Measurements from ENCODE around the gene KRT222.
A peak's percentile ranks its signal among the peaks of the same experiment; 100 is the strongest.

KRT222 gene

GRCh38 chr17:40623419-40624210 lies 41.4 kb downstream of the KRT222 start:
- TF ChIP-seq CTCF (conservative IDR thresholded peaks at IDR 0.05), result no peak
- no peak overlapping the region for H3K27ac ChIP-seq

GRCh38 chr17:40622509-40622928 lies 42.5 kb downstream of the KRT222 start:
- no peak overlapping the region for H3K27ac ChIP-seq
- TF ChIP-seq CTCF (conservative IDR thresholded peaks at IDR 0.05), result no peak

GRCh38 chr17:40621578-40621977 lies 43.4 kb downstream of the KRT222 start:
- H3K27ac ChIP-seq, result no peak overlapping the region
- TF ChIP-seq CTCF (conservative IDR thresholded peaks at IDR 0.05), result no peak

- no peak overlapping the region; the same call in 1 of the 2 replicates for H3K27ac ChIP-seq
- no peak for TF ChIP-seq CTCF (conservative IDR thresholded peaks at IDR 0.05)
These were observed 44.0 kb downstream of the KRT222 start for GRCh38 chr17:40621019-40621418.

GRCh38 chr17:40618754-40619625 lies 46.0 kb downstream of the KRT222 start:
- TF ChIP-seq CTCF (conservative IDR thresholded peaks at IDR 0.05), result no peak
- H3K27ac ChIP-seq, result peak overlapping the region; percentile 60

GRCh38 chr17:40617678-40618240 lies 47.2 kb downstream of the KRT222 start:
- no peak for TF ChIP-seq CTCF (conservative IDR thresholded peaks at IDR 0.05)
- H3K27ac ChIP-seq, result no peak overlapping the region; the same call in 1 of the 2 replicates

- TF ChIP-seq CTCF (conservative IDR thresholded peaks at IDR 0.05), result no peak
- no peak overlapping the region for H3K27ac ChIP-seq
These were observed 48.4 kb downstream of the KRT222 start for GRCh38 chr17:40616592-40616991.
